Smooth muscle cell (in vitro differentiated cells): Measurements from ENCODE around the gene TSPAN18. TPM values are rescaled to one million over a fixed set of nuclear protein-coding genes. Genes with fewer than 3 reads are reported as not detected.

Experiments used
- DNase-seq: peaks from one replicate; lab custom pipeline; 2025; ENCODE audit not compliant: unreplicated experiment; lab: John Stamatoyannopoulos, UW
- H2AFZ ChIP-seq: fragments of 200-600 bp; sonication (generic); 2 replicates; pipeline ENCODE4 v1.6.0; 2016; ENCODE audit warnings: antibody characterized with exemption, low read depth, mild to moderate bottlenecking
- H3F3A ChIP-seq: fragments of 200-600 bp; sonication (generic); 2 replicates; pipeline ENCODE4 v1.6.0; 2017; ENCODE audit warnings: antibody characterized with exemption, low read depth
- H3K27ac ChIP-seq: fragments of 200-600 bp; sonication (generic); 2 replicates; pipeline ENCODE4 v1.5.1; 2016; ENCODE audit warnings: low read depth, mild to moderate bottlenecking
- H3K27me3 ChIP-seq: fragments of 200-600 bp; sonication (generic); 2 replicates; pipeline ENCODE4 v1.6.1; 2016; ENCODE audit warnings: low read depth, mild to moderate bottlenecking
- H3K36me3 ChIP-seq: fragments of 200-600 bp; sonication (generic); 2 replicates; pipeline ENCODE4 v1.5.1; 2016; ENCODE audit warnings: low read depth
- H3K4me1 ChIP-seq: fragments of 200-600 bp; sonication (generic); 2 replicates; pipeline ENCODE4 v1.5.1; 2016; ENCODE audit warnings: low read depth
- H3K4me2 ChIP-seq: fragments of 200-600 bp; sonication (generic); 2 replicates; pipeline ENCODE4 v1.6.0; 2016; ENCODE audit warnings: mild to moderate bottlenecking
- H3K4me3 ChIP-seq: fragments of 200-600 bp; sonication (generic); 2 replicates; pipeline ENCODE4 v1.5.1; 2016; ENCODE audit warnings: mild to moderate bottlenecking
- H3K79me2 ChIP-seq: fragments of 200-600 bp; sonication (generic); 2 replicates; pipeline ENCODE4 v1.6.0; 2016; ENCODE audit warnings: low read depth, mild to moderate bottlenecking
- H3K9ac ChIP-seq: fragments of 200-600 bp; sonication (generic); 2 replicates; pipeline ENCODE4 v1.6.0; 2016; ENCODE audit warnings: low read depth
- H3K9me3 ChIP-seq: fragments of 200-600 bp; sonication (generic); replicated peaks from 2 replicates; pipeline ENCODE4 v1.5.1; 2016; ENCODE audit warnings: low read depth
- H4K20me1 ChIP-seq: fragments of 200-600 bp; sonication (generic); 2 replicates; pipeline ENCODE4 v1.6.0; 2016; ENCODE audit warnings: low read depth
- WGBS: methylation state at CpG from one replicate; pipeline ENCODE4 v1.1.7; 2016; ENCODE audit warnings: low lambda C conversion rate; 5-methylcytosine and 5-hydroxymethylcytosine counted together
- polyA plus RNA-seq: library from polyadenylated mRNA; unstranded; fragments of >200 nt; fragmentation: Nextera tagmentation; extraction: Ambion mirVana; gene quantifications from 2 replicates; pipeline ENCODE4 v1.2.1, GENCODE V29; 2016
- total RNA-seq: library from RNA; depleted of rRNA; stranded (reverse); fragments of >200 nt; gene quantifications from 2 replicates; pipeline ENCODE4 v1.2.3, GENCODE V29; 2014
- TF ChIP-seq, protein P1 (sequence below): fragments of 200-600 bp; sonication (generic); IDR thresholded peaks from 2 replicates; pipeline ENCODE4 v1.5.1; 2017; ENCODE audit warnings: borderline replicate concordance, mild to moderate bottlenecking, antibody characterized with exemption; ENCODE audit not compliant: insufficient read depth, poor library complexity, severe bottlenecking

Gene TSPAN18
- total and polyA plus RNA-seq, 2 experiments from 2014 or later, result 3.4 to 15.3 TPM

DNA sequence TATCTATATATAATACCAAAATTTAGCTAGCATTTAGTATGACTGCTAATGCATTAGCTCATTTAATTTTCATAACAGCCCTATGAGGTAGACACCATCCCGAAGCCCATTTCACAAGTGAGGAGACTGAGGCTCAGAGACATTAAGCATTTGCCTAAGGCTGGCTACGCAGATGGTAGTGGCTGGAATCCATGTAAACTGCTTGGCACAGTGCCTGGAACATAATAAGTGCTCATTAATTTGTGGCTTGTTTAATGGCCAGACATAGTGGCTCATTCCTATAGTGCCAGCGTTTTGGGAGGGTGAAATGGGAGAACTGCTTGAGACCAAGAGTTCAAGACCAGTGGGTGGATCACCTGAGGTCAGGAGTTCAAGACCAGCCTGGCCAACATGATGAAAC, 241.7 kb downstream of the TSPAN18 start:
- no peaks in the 10 kb centered on the region for H4K20me1 ChIP-seq
- H3K27ac ChIP-seq, result no peak overlapping the region
- TF ChIP-seq, protein P1, sequence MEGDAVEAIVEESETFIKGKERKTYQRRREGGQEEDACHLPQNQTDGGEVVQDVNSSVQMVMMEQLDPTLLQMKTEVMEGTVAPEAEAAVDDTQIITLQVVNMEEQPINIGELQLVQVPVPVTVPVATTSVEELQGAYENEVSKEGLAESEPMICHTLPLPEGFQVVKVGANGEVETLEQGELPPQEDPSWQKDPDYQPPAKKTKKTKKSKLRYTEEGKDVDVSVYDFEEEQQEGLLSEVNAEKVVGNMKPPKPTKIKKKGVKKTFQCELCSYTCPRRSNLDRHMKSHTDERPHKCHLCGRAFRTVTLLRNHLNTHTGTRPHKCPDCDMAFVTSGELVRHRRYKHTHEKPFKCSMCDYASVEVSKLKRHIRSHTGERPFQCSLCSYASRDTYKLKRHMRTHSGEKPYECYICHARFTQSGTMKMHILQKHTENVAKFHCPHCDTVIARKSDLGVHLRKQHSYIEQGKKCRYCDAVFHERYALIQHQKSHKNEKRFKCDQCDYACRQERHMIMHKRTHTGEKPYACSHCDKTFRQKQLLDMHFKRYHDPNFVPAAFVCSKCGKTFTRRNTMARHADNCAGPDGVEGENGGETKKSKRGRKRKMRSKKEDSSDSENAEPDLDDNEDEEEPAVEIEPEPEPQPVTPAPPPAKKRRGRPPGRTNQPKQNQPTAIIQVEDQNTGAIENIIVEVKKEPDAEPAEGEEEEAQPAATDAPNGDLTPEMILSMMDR, result no peak
- H3K27me3 ChIP-seq, result no peaks in the 10 kb centered on the region
- no peak overlapping the region for H3K4me2 ChIP-seq
- peaks cover 13% of the 10 kb centered on the region for H3K4me1 ChIP-seq
- no peak overlapping the region for H3K4me3 ChIP-seq
- H3K36me3 ChIP-seq, result no peaks in the 10 kb centered on the region
- WGBS, result 83% methylated on average over 3 of the region's 3 CpGs
- H3F3A ChIP-seq, result no peaks in the 10 kb centered on the region
- H3K9me3 ChIP-seq, result no peaks in the 10 kb centered on the region
- no peak overlapping the region for H2AFZ ChIP-seq
- no peak overlapping the region for H3K9ac ChIP-seq
- DNase-seq, result no peak
- no peaks in the 10 kb centered on the region for H3K79me2 ChIP-seq

GRCh38 chr11:44969651-44970252, 243.0 kb downstream of the TSPAN18 start:
- no peak overlapping the region for H3K27ac ChIP-seq
- H3K9ac ChIP-seq, result no peak overlapping the region
- no peaks in the 10 kb centered on the region for H3F3A ChIP-seq
- H3K4me2 ChIP-seq, result no peak overlapping the region
- H3K79me2 ChIP-seq, result no peaks in the 10 kb centered on the region
- DNase-seq, result no peak
- WGBS, result 94% methylated on average over 12 of the region's 12 CpGs
- H3K9me3 ChIP-seq, result no peaks in the 10 kb centered on the region
- H4K20me1 ChIP-seq, result no peaks in the 10 kb centered on the region
- H3K4me3 ChIP-seq, result no peak overlapping the region
- no peaks in the 10 kb centered on the region for H3K36me3 ChIP-seq
- TF ChIP-seq, protein P1, result no peak
- H2AFZ ChIP-seq, result no peak overlapping the region
- peaks cover 4% of the 10 kb centered on the region for H3K4me1 ChIP-seq
- no peaks in the 10 kb centered on the region for H3K27me3 ChIP-seq

GRCh38 chr11:44970293-44970692, 243.5 kb downstream of the TSPAN18 start:
- TF ChIP-seq, protein P1, result no peak
- Histone ChIP-seq H3K9me3 (no peaks in the 10 kb centered on the region), H3K9ac (no peak overlapping the region), H3K4me2 (no peak overlapping the region), H3K36me3 (no peaks in the 10 kb centered on the region), H3F3A (no peaks in the 10 kb centered on the region), H4K20me1 (no peaks in the 10 kb centered on the region), H3K79me2 (no peaks in the 10 kb centered on the region), H3K27ac (no peak overlapping the region), H3K4me1 (no peaks in the 10 kb centered on the region), H3K4me3 (no peak overlapping the region), H3K27me3 (no peaks in the 10 kb centered on the region), H2AFZ (no peak overlapping the region)
- no peak for DNase-seq
- WGBS, result 92% methylated on average over 6 of the region's 6 CpGs

GRCh38 chr11:44971185-44971584, 244.4 kb downstream of the TSPAN18 start:
- TF ChIP-seq, protein P1, result no peak
- no peak for DNase-seq
- H3K27me3 ChIP-seq, result no peaks in the 10 kb centered on the region
- 59% methylated on average over 10 of the region's 10 CpGs for WGBS
- no peaks in the 10 kb centered on the region for H3K36me3 ChIP-seq
- H4K20me1 ChIP-seq, result no peaks in the 10 kb centered on the region
- H2AFZ ChIP-seq, result no peak overlapping the region
- no peak overlapping the region for H3K9ac ChIP-seq
- H3K9me3 ChIP-seq, result no peaks in the 10 kb centered on the region
- no peaks in the 10 kb centered on the region for H3K79me2 ChIP-seq
- no peak overlapping the region for H3K4me3 ChIP-seq
- no peak overlapping the region for H3K4me2 ChIP-seq
- H3F3A ChIP-seq, result no peaks in the 10 kb centered on the region
- H3K4me1 ChIP-seq, result no peaks in the 10 kb centered on the region
- no peak overlapping the region for H3K27ac ChIP-seq
